ENCODE results near the gene CRYGD. TPM values are rescaled to one million over a fixed set of nuclear protein-coding genes. Genes with fewer than 3 reads are reported as not detected.

The CRYGD gene
- polyA plus RNA-seq, 3 donors = not detected

- no peak for TF ChIP-seq CTCF (IDR thresholded peaks at IDR 0.05)
- Mint-ChIP-seq H3K4me3 (no peak overlapping the region), H3K27me3 (ENCODE audit: low read depth in 3 of 3) (no peaks in the 10 kb centered on the region), H3K36me3 (no peaks in the 10 kb centered on the region), H3K27ac (no peak overlapping the region), H3K9me3 (peaks cover 0 to 6% (median 3%) of the 10 kb centered on the region in 7 donors), H3K4me1 (peaks cover 5% of the 10 kb centered on the region)
- no peaks in the 10 kb centered on the region for H3K27me3 ChIP-seq (ENCODE audit: control insufficient read depth in 2 of 2, insufficient read depth in 2 of 2, low read length in 2 of 2)
- whole genome bisulfite sequencing (ENCODE audit: insufficient coverage) = 46% methylated on average over 8 of the region's 9 CpGs
- H3K27ac ChIP-seq (ENCODE audit: low read depth in 1 of 2, low read length in 2 of 2) = no peak overlapping the region
- peak overlapping the region; percentile 56 for H2AFZ ChIP-seq (ENCODE audit: insufficient read depth, low read depth, low read length, poor library complexity, severe bottlenecking)
- no peaks in the 10 kb centered on the region for H3K9me3 ChIP-seq (replicated peaks in 1 of 2; ENCODE audit: control insufficient read depth in 1 of 2, insufficient read depth in 1 of 2, low read length in 2 of 2)
- no peak overlapping the region for H3K9ac ChIP-seq (ENCODE audit: insufficient read depth, low read length, poor library complexity, severe bottlenecking)
- H4K20me1 ChIP-seq (ENCODE audit: insufficient read depth, low read length) = no peaks in the 10 kb centered on the region
- H3K36me3 ChIP-seq (replicated peaks in 1 of 2; ENCODE audit: control insufficient read depth in 1 of 2, insufficient read depth in 2 of 2, low read length in 2 of 2) = no peaks in the 10 kb centered on the region
- no peak for DNase-seq
- intact Hi-C loops (cut with micrococcal nuclease) = loop anchor here in 1 of 2 donors (5.0 kb wide), 1 partner anchor 327 kb away; no protein-coding TSS in a partner anchor
- H3K4me1 ChIP-seq (ENCODE audit: control insufficient read depth in 1 of 2, insufficient read depth in 2 of 2, low read length in 2 of 2) = peaks cover 0 to 4% of the 10 kb centered on the region in 2 donors
- no peak overlapping the region for H3K4me2 ChIP-seq (replicated peaks; ENCODE audit: extremely low read depth, low read length, poor library complexity, severe bottlenecking)
- no peak overlapping the region for H3K4me3 ChIP-seq (replicated peaks in 1 of 3; ENCODE audit: low read depth in 2 of 3, low read length in 3 of 3)
- no peaks in the 10 kb centered on the region for H3K79me2 ChIP-seq (ENCODE audit: insufficient read depth, low read length)
Measured at GRCh38 chr2:208074610-208075356, 49.5 kb downstream of the CRYGD start.

GRCh38 chr2:208072250-208072892 lies 52.0 kb downstream of the CRYGD start:
- Histone ChIP-seq H4K20me1 (ENCODE audit: insufficient read depth, low read length) (no peaks in the 10 kb centered on the region), H3K4me1 (ENCODE audit: control insufficient read depth in 1 of 2, insufficient read depth in 2 of 2, low read length in 2 of 2) (peaks cover 0 to 4% of the 10 kb centered on the region in 2 donors), H3K79me2 (ENCODE audit: insufficient read depth, low read length) (no peaks in the 10 kb centered on the region), H3K27ac (ENCODE audit: low read depth in 1 of 2, low read length in 2 of 2) (no peak overlapping the region), H3K4me3 (replicated peaks in 1 of 3; ENCODE audit: low read depth in 2 of 3, low read length in 3 of 3) (no peak overlapping the region), H3K4me2 (replicated peaks; ENCODE audit: extremely low read depth, low read length, poor library complexity, severe bottlenecking) (no peak overlapping the region), H3K27me3 (ENCODE audit: control insufficient read depth in 2 of 2, insufficient read depth in 2 of 2, low read length in 2 of 2) (no peaks in the 10 kb centered on the region), H2AFZ (ENCODE audit: insufficient read depth, low read depth, low read length, poor library complexity, severe bottlenecking) (no peak overlapping the region), H3K9me3 (replicated peaks in 1 of 2; ENCODE audit: control insufficient read depth in 1 of 2, insufficient read depth in 1 of 2, low read length in 2 of 2) (no peaks in the 10 kb centered on the region), H3K36me3 (replicated peaks in 1 of 2; ENCODE audit: control insufficient read depth in 1 of 2, insufficient read depth in 2 of 2, low read length in 2 of 2) (no peaks in the 10 kb centered on the region), H3K9ac (ENCODE audit: insufficient read depth, low read length, poor library complexity, severe bottlenecking) (no peak overlapping the region)
- intact Hi-C loops (cut with micrococcal nuclease) = loop anchor here in 1 of 2 donors (1.0 kb wide), 1 partner anchor 325 kb away; no protein-coding TSS in a partner anchor
- Mint-ChIP-seq H3K36me3 (no peaks in the 10 kb centered on the region), H3K27ac (peak overlapping the region in 1 of 7 donors; percentile 7), H3K4me1 (peaks cover 5% of the 10 kb centered on the region), H3K9me3 (no peaks in the 10 kb centered on the region), H3K4me3 (no peak overlapping the region), H3K27me3 (ENCODE audit: low read depth in 3 of 3) (peaks cover 0 to 2% (median 0%) of the 10 kb centered on the region in 3 donors)
- WGBS (ENCODE audit: insufficient coverage) = 0% methylated on average over 1 of the region's 9 CpGs
- peak; percentile 83 for TF ChIP-seq CTCF (IDR thresholded peaks at IDR 0.05)
- DNase-seq = peak; percentile 41 to 60 (median 54)

Other genes with a start within 250 kb of the CRYGD start
- gene PLEKHM3, start 99.0 kb downstream of the CRYGD start, polyA plus RNA-seq = 1 to 10 TPM; 3.0 to 8.0 (median 3.0) TPM
- gene CRYGC, start 5.3 kb upstream of the CRYGD start, polyA plus RNA-seq = not detected
- gene CRYGB, start 21.6 kb upstream of the CRYGD start, polyA plus RNA-seq = not detected
- not detected for gene CRYGA, start 39.1 kb upstream of the CRYGD start, polyA plus RNA-seq
- not detected for gene C2orf80, start 65.5 kb upstream of the CRYGD start, polyA plus RNA-seq
- gene IDH1, start 130.5 kb upstream of the CRYGD start, polyA plus RNA-seq = 100 to 1,000 TPM in 2 of 3 donors, 10 to 100 TPM in 1; 33.6 to 120 (median 115) TPM
- gene PIKFYVE, start 141.7 kb upstream of the CRYGD start, polyA plus RNA-seq = 10 to 100 TPM in 1 of 3 donors, 1 to 10 TPM in 2; 3.5 to 17.6 (median 6.2) TPM